Sigmoid colon (tissue), 7 donors: ENCODE measurements around the gene SRSF4. TPM values are rescaled to one million over a fixed set of nuclear protein-coding genes. Genes with fewer than 3 reads are reported as not detected.
"Not testable (repeated sequence)": the region's sequence is repeated elsewhere in the genome, so short reads cannot be mapped to it uniquely, and the experiment has no call there.

Source experiments
- DNase-seq: peaks from one replicate; pipeline ENCODE4 v3.0.0-alpha.2; 2019
- H3K27ac ChIP-seq, 4 donors: fragments of 200-600 bp; sonication (generic); one replicate each; pipeline ENCODE4 v1.5.1; 2016 to 2019; ENCODE audit warnings: mild to moderate bottlenecking in 1 of 4
- H3K27me3 ChIP-seq, 3 donors: fragments of 200-600 bp; sonication (generic); one replicate each; pipeline ENCODE4 v1.5.1; 2019; ENCODE audit warnings: mild to moderate bottlenecking in 1 of 3
- H3K36me3 ChIP-seq, 4 donors: fragments of 200-600 bp; sonication (generic); one replicate each; pipeline ENCODE4 v1.5.1; 2016 to 2019
- H3K4me1 ChIP-seq, 4 donors: fragments of 200-600 bp; sonication (generic); one replicate each; pipeline ENCODE4 v1.5.1; 2017 to 2019
- H3K4me3 ChIP-seq, 4 donors: fragments of 200-600 bp; sonication (generic); one replicate each; pipeline ENCODE4 v1.5.1; 2017 to 2019; ENCODE audit warnings: mild to moderate bottlenecking in 2 of 4, moderate library complexity in 1 of 4
- H3K9me3 ChIP-seq, 4 donors: fragments of 200-600 bp in 3 of 4; sonication (generic) in 3 of 4; one replicate each; pipeline versions ENCODE4 v1.5.1 to v1.6.1; 2013 to 2019
- EP300 ChIP-seq, 4 donors: sonication (generic); formaldehyde crosslinking; IDR thresholded peaks; one replicate each; pipeline ENCODE4 v1.6.1; 2017; ENCODE audit warnings: antibody characterized with exemption in 4 of 4
- POLR2A ChIP-seq, 2 donors: fragments of 450-650 bp; IDR thresholded peaks; one replicate each; pipeline ENCODE4 v1.6.1; 2016; ENCODE audit warnings: antibody characterized with exemption in 2 of 2, mild to moderate bottlenecking in 2 of 2, moderate library complexity in 2 of 2
- POLR2AphosphoS5 ChIP-seq, 4 donors: sonication (generic); formaldehyde crosslinking; IDR thresholded peaks; one replicate each; pipeline ENCODE4 v1.6.1; 2017; ENCODE audit warnings: antibody characterized with exemption in 4 of 4
- WGBS, 2 donors: extraction: QIAGEN DNeasy Blood & Tissue Kit; methylation state at CpG; one replicate each; pipeline ENCODE4 v1.1.7; 2013; 5-methylcytosine and 5-hydroxymethylcytosine counted together
- intact Hi-C: fragments of 100-400 bp; cut with DNase I; formaldehyde crosslinking; loops from one replicate; pipeline ENCODE4 v1.15.1; 2023
- polyA plus RNA-seq, 3 donors: library from polyadenylated mRNA; stranded (reverse); fragments of 200-250 nt; gene quantifications; one replicate each; pipeline ENCODE4 v1.2.3, GENCODE V29; 2013
- total RNA-seq, 4 donors: library from RNA; depleted of rRNA; stranded (reverse); fragments of >200 nt; gene quantifications; one replicate each; pipeline ENCODE4 v1.1.0, GENCODE V29; 2016
- TF ChIP-seq, protein P1 (sequence below), 4 experiments: fragments of 450-650 bp in 3 of 4; fragments of 200-600 bp in 1 of 4; IDR thresholded peaks; one replicate each; pipeline ENCODE4 v1.5.1; 2016 to 2019; ENCODE audit warnings: antibody characterized with exemption in 4 of 4, mild to moderate bottlenecking in 3 of 4, moderate library complexity in 2 of 4
- donor health status: healthy with polysubstance abuse.
- donor health status: Bipolar disorder and iron deficiency.
- donor health status: healthy.

SRSF4 gene
- total and polyA plus RNA-seq, 7 donors, result 41.4 to 110 (median 80.3) TPM

DNA sequence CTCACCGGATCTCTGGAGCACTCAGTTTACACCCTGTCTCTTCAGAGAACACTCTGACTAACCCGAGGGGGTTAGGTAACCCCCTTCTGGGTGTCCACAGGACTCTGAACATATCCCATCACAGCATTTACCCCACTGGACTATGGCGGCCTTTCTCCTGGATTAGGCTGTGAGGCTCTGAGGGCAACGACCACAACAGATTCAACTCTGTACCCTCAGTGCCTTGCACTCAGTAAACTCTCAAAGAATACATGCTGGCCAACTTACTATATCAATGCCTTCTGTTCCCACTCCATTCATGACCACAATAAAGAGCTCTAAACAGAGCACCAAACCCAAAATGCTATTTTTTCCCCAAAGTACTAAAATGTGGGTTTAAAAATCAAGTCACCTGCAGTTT, 43.7 kb upstream of the SRSF4 start:
- no peaks in the 10 kb centered on the region for H3K27me3 ChIP-seq
- H3K9me3 ChIP-seq, result no peaks in the 10 kb centered on the region
- peaks cover 0 to 24% (median 3%) of the 10 kb centered on the region in 4 donors for H3K36me3 ChIP-seq
- no peak overlapping the region for H3K27ac ChIP-seq
- intact Hi-C loops, result no loop called here
- no peak for TF ChIP-seq POLR2AphosphoS5 (IDR thresholded peaks at IDR 0.05)
- no peak for TF ChIP-seq POLR2A (IDR thresholded peaks at IDR 0.05)
- TF ChIP-seq EP300 (IDR thresholded peaks at IDR 0.05), result no peak
- TF ChIP-seq, protein P1, sequence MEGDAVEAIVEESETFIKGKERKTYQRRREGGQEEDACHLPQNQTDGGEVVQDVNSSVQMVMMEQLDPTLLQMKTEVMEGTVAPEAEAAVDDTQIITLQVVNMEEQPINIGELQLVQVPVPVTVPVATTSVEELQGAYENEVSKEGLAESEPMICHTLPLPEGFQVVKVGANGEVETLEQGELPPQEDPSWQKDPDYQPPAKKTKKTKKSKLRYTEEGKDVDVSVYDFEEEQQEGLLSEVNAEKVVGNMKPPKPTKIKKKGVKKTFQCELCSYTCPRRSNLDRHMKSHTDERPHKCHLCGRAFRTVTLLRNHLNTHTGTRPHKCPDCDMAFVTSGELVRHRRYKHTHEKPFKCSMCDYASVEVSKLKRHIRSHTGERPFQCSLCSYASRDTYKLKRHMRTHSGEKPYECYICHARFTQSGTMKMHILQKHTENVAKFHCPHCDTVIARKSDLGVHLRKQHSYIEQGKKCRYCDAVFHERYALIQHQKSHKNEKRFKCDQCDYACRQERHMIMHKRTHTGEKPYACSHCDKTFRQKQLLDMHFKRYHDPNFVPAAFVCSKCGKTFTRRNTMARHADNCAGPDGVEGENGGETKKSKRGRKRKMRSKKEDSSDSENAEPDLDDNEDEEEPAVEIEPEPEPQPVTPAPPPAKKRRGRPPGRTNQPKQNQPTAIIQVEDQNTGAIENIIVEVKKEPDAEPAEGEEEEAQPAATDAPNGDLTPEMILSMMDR (IDR thresholded peaks at IDR 0.05), result no peak
- no peak overlapping the region for H3K4me3 ChIP-seq
- H3K4me1 ChIP-seq, result peaks cover 0 to 11% (median 10%) of the 10 kb centered on the region in 4 donors
- DNase-seq, result no peak
- WGBS, 2 donors, result 86 to 94% methylated on average over 4 of the region's 4 CpGs

DNA sequence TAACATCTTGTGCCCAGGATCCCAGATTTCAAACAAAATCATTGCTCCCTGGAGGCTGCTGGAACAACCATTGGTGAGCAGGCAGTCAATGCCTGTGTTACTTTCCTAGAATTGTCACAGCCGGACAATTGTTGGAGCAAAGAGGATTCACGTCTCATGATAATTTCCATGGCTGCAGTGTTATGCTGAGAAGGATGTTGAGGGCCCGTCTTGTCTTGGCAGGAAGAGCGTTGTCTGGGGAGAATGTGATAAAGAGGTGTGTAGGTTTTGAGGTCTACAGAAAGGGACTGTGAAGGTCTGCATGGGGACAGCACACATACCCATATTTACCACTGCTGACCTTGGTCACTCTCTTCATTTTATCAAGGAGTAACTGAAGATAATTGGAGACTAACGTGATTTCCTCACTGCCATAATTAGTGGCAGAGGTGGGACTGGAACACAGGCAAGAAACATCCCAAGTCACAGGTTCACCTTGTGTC, 42.7 kb upstream of the SRSF4 start:
- H3K9me3 ChIP-seq, result no peaks in the 10 kb centered on the region
- DNase-seq, result no peak
- H3K36me3 ChIP-seq, result peaks cover 0 to 30% (median 3%) of the 10 kb centered on the region in 4 donors
- intact Hi-C loops, result no loop called here
- no peak for TF ChIP-seq POLR2A (IDR thresholded peaks at IDR 0.05)
- no peak for TF ChIP-seq POLR2AphosphoS5 (IDR thresholded peaks at IDR 0.05)
- TF ChIP-seq, protein P1 (IDR thresholded peaks at IDR 0.05), result no peak
- TF ChIP-seq EP300 (IDR thresholded peaks at IDR 0.05), result no peak
- H3K27me3 ChIP-seq, result no peaks in the 10 kb centered on the region
- H3K27ac ChIP-seq, result no peak overlapping the region
- 93 to 95% methylated on average over 5 of the region's 5 CpGs for WGBS, 2 donors
- peaks cover 0 to 1% (median under 1%) of the 10 kb centered on the region in 4 donors for H3K4me1 ChIP-seq
- no peak overlapping the region for H3K4me3 ChIP-seq

DNA sequence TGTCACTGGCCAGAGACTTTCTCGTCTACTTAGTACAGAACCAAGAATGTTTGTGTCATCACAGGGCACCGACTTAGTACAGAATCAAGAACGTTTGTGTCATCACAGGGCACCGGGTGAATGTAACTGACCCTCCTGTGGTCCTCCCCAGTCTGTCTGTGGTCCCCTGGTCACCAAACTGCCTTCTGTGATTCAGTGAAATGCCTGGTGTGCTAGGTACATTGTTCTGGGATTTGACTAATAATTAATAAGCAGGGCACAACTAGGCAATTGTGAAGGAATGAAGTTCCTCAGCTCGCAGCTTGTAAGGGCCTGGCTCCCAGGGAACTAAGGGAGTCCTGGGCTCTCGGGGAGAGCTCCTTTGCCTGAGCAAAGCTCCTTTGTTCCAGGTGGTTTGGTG, 41.8 kb upstream of the SRSF4 start:
- no peak for TF ChIP-seq EP300 (IDR thresholded peaks at IDR 0.05)
- TF ChIP-seq POLR2A (IDR thresholded peaks at IDR 0.05), result no peak
- TF ChIP-seq POLR2AphosphoS5 (IDR thresholded peaks at IDR 0.05), result no peak
- TF ChIP-seq, protein P1 (IDR thresholded peaks at IDR 0.05), result no peak
- 85 to 91% methylated on average over 6 of the region's 6 CpGs for WGBS, 2 donors
- Histone ChIP-seq H3K9me3 (no peaks in the 10 kb centered on the region), H3K4me1 (no peaks in the 10 kb centered on the region), H3K4me3 (no peak overlapping the region), H3K27ac (no peak overlapping the region), H3K36me3 (peaks cover 0 to 35% (median 3%) of the 10 kb centered on the region in 4 donors), H3K27me3 (no peaks in the 10 kb centered on the region)
- intact Hi-C loops, result no loop called here
- no peak for DNase-seq

DNA sequence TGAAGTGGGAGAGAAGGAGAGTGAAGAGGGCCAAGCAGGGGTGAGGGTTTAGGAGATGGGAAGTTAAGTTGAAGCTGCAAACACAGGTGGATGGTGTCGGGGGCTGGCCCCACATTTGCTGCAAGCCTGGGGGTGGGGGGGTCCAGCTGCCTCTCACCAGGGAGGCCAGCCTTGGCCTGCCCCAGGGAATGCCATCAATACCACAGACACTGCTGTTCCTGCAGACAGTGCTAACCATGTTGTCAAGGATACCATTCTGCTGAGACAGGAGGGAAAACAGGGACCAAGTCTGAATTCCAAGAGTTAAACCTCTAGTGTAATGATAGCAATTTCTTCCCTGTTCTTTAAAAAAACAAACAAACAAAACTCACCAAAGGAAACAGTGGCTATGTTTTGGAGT, 41.0 kb upstream of the SRSF4 start:
- Histone ChIP-seq H3K27ac (no peak overlapping the region), H3K36me3 (peaks cover 0 to 35% (median 3%) of the 10 kb centered on the region in 4 donors), H3K4me3 (no peak overlapping the region), H3K9me3 (no peaks in the 10 kb centered on the region), H3K27me3 (no peaks in the 10 kb centered on the region), H3K4me1 (no peaks in the 10 kb centered on the region)
- TF ChIP-seq POLR2A (IDR thresholded peaks at IDR 0.05) (no peak), POLR2AphosphoS5 (IDR thresholded peaks at IDR 0.05) (no peak), EP300 (IDR thresholded peaks at IDR 0.05) (no peak)
- TF ChIP-seq, protein P1 (IDR thresholded peaks at IDR 0.05), result no peak
- 97 to 100% methylated on average over 1 of the region's 1 CpG for WGBS, 2 donors
- no peak for DNase-seq
- intact Hi-C loops, result no loop called here

DNA sequence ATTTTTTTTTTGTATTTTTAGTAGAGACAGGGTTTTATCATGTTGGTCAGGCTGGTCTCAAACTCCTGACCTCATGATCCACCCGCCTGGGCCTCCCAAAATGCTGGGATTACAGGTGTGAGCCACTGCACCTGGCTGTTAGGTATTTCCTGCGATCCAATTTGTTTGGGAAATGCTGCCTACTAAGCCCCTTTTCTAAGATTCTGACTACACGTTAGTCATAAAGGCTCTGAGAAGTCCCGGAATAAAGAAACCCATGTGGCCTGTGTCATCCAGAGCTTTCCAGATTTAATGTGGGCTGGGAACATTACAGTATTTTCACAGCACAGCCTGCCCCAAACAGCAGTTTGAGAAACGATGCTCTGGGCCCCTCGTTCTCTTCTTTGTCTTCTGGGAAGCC, 40.6 kb upstream of the SRSF4 start:
- H3K36me3 ChIP-seq, result peaks cover 0 to 35% (median 3%) of the 10 kb centered on the region in 4 donors
- intact Hi-C loops, H3K27me3 ChIP-seq, H3K4me3 ChIP-seq, H3K27ac ChIP-seq, H3K4me1 ChIP-seq, H3K9me3 ChIP-seq, DNase-seq: not testable (repeated sequence)
- WGBS, 2 donors, result 90 to 92% methylated on average over 6 of the region's 6 CpGs
